GM12878 (cell line): Measurements from ENCODE around the gene ASIC2.

Source experiments
- CHD1 ChIP-seq: IDR thresholded peaks from 2 replicates; pipeline ENCODE4 v1.6.1; 2012; ENCODE audit warnings: low read depth, low read length, improper control_type of control experiment
- EZH2 ChIP-seq: IDR thresholded peaks from 2 replicates; pipeline ENCODE4 v1.6.1; 2012; ENCODE audit warnings: low read depth, mild to moderate bottlenecking, control low read depth, inconsistent platforms, low read length, borderline replicate concordance; ENCODE audit not compliant: control insufficient read depth
- JUNB ChIP-seq: IDR thresholded peaks from 2 replicates; pipeline ENCODE4 v1.6.1; 2016; ENCODE audit warnings: antibody characterized with exemption, mild to moderate bottlenecking
- POLR2AphosphoS2 ChIP-seq: IDR thresholded peaks from 2 replicates; pipeline ENCODE4 v1.6.1; 2011; ENCODE audit warnings: low read depth, mild to moderate bottlenecking, low read length, improper control_type of control experiment, moderate library complexity
- SIN3A ChIP-seq: IDR thresholded peaks from 2 replicates; pipeline ENCODE4 v1.6.1; 2012; ENCODE audit warnings: low read depth, low read length, improper control_type of control experiment
- TAF1 ChIP-seq: IDR thresholded peaks from 2 replicates; pipeline ENCODE4 v1.6.1; 2011; ENCODE audit warnings: mild to moderate bottlenecking, low read depth, low read length, borderline replicate concordance
- TARDBP ChIP-seq: IDR thresholded peaks from 2 replicates; pipeline ENCODE4 v1.6.1; 2016; ENCODE audit warnings: borderline replicate concordance
- TCF7 ChIP-seq: IDR thresholded peaks from 2 replicates; pipeline ENCODE4 v1.6.1; 2014; ENCODE audit warnings: antibody characterized with exemption, borderline replicate concordance
- USF1 ChIP-seq: IDR thresholded peaks from 2 replicates; pipeline ENCODE4 v1.6.1; 2011; ENCODE audit warnings: borderline replicate concordance, low read depth, mild to moderate bottlenecking, moderate library complexity, mixed read lengths, low read length; ENCODE audit not compliant: insufficient read depth; ENCODE audit errors: extremely low read length

DNA sequence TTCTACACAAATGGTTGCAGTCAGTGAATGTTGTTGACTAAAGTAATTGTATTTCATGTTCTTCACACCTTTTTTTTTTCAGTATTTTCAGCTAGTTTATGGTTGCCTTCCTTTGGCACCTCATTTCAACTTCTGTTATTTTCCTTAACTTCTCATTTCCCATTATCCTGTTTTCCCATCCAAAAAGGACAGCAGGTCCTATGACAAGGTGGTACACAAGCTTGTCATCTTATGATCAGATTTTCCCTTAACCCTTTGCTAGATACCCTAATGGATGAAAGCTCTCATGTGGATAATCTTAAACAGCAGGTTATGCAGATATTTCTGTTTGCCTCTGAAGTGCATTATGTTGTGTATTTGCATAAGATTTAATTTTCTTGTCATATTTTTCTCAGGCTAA, 7.1 kb upstream of the ASIC2 start:
- TF ChIP-seq SIN3A = no peak
- no peak for TF ChIP-seq CHD1
- no peak for TF ChIP-seq TAF1
- TF ChIP-seq JUNB = no peak
- no peak for TF ChIP-seq POLR2AphosphoS2
- no peak for TF ChIP-seq EZH2
- TF ChIP-seq TARDBP = no peak
- TF ChIP-seq TCF7 = no peak
- TF ChIP-seq USF1 = no peak
